C4-2B (cell line): Measurements from ENCODE around the gene USP36.

Experiments used
- ZFX ChIP-seq: fragments of 450-650 bp; IDR thresholded peaks from 2 replicates; pipeline ENCODE4 v1.6.1; 2017
- TF ChIP-seq, protein P1 (sequence below): fragments of 450-650 bp; conservative IDR thresholded peaks from 2 replicates; pipeline ENCODE4 v1.5.1; 2017; ENCODE audit warnings: mild to moderate bottlenecking

- TF ChIP-seq, protein P1, sequence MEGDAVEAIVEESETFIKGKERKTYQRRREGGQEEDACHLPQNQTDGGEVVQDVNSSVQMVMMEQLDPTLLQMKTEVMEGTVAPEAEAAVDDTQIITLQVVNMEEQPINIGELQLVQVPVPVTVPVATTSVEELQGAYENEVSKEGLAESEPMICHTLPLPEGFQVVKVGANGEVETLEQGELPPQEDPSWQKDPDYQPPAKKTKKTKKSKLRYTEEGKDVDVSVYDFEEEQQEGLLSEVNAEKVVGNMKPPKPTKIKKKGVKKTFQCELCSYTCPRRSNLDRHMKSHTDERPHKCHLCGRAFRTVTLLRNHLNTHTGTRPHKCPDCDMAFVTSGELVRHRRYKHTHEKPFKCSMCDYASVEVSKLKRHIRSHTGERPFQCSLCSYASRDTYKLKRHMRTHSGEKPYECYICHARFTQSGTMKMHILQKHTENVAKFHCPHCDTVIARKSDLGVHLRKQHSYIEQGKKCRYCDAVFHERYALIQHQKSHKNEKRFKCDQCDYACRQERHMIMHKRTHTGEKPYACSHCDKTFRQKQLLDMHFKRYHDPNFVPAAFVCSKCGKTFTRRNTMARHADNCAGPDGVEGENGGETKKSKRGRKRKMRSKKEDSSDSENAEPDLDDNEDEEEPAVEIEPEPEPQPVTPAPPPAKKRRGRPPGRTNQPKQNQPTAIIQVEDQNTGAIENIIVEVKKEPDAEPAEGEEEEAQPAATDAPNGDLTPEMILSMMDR: no peak
- TF ChIP-seq ZFX: no peak
Observed at GRCh38 chr17:78748730-78749317, 91.8 kb downstream of the USP36 start.
